CD4-positive, CD25-positive, alpha-beta regulatory T cell (primary cell): ENCODE results near the gene USP46. TPM values are rescaled to one million over a fixed set of nuclear protein-coding genes. Genes with fewer than 3 reads are reported as not detected.

ENCODE experiments used
- ATAC-seq, 2 donors: fragments of 150-1000 bp; cut with Tn5 transposase; one replicate each; pipeline ENCODE4 v1.10.0; 2021; ENCODE audit warnings: low read depth in 2 of 2, moderate number of reproducible peaks in 2 of 2, moderate library complexity in 1 of 2
- DNase-seq, 3 donors: peaks; one replicate each; pipeline versions ENCODE4 v3.0.0 to v3.0.0-alpha.2; 2012 to 2022; ENCODE audit warnings: mixed read lengths in 1 of 3
- H3K27ac ChIP-seq: one replicate; pipeline ENCODE4 v1.7.0; 2013; ENCODE audit warnings: mild to moderate bottlenecking, low read length; ENCODE audit not compliant: insufficient read depth, poor library complexity, severe bottlenecking
- H3K27me3 ChIP-seq: one replicate; pipeline ENCODE4 v1.7.0; 2013; ENCODE audit warnings: low read length; ENCODE audit not compliant: control insufficient read depth, insufficient read depth
- H3K36me3 ChIP-seq: one replicate; pipeline ENCODE4 v1.7.0; 2013; ENCODE audit warnings: mild to moderate bottlenecking, low read length, moderate library complexity; ENCODE audit not compliant: control insufficient read depth, insufficient read depth
- H3K4me1 ChIP-seq: 2 replicates; pipeline ENCODE4 v1.7.0; 2013; ENCODE audit warnings: mild to moderate bottlenecking, low read length; ENCODE audit not compliant: insufficient read depth, control insufficient read depth, poor library complexity, severe bottlenecking
- H3K4me3 ChIP-seq: one replicate; pipeline ENCODE4 v1.7.0; 2013; ENCODE audit warnings: low read depth, mild to moderate bottlenecking, low read length, moderate library complexity
- H3K9me3 ChIP-seq, 2 experiments: 1 replicate in 1 of 2; 2 replicates in 1 of 2; pipeline ENCODE4 v1.7.0; 2013; ENCODE audit warnings: low read length in 2 of 2, mild to moderate bottlenecking in 1 of 2, moderate library complexity in 1 of 2; ENCODE audit not compliant: control insufficient read depth in 2 of 2
- H3K27ac Mint-ChIP-seq, 3 donors: one replicate each; pipeline ENCODE4 v1.8.0; 2020 to 2022; ENCODE audit warnings: mild to moderate bottlenecking in 3 of 3, mixed read lengths in 3 of 3, moderate library complexity in 2 of 3
- H3K27me3 Mint-ChIP-seq: one replicate; pipeline ENCODE4 v1.8.0; 2022; ENCODE audit warnings: mild to moderate bottlenecking, mixed read lengths
- H3K36me3 Mint-ChIP-seq: one replicate; pipeline ENCODE4 v1.8.0; 2020; ENCODE audit warnings: mixed read lengths
- H3K4me1 Mint-ChIP-seq, 4 donors: one replicate each; pipeline ENCODE4 v1.8.0; 2020 to 2022; ENCODE audit warnings: mixed read lengths in 4 of 4, mild to moderate bottlenecking in 1 of 4
- H3K4me3 Mint-ChIP-seq, 4 donors: one replicate each; pipeline ENCODE4 v1.8.0; 2020 to 2022; ENCODE audit warnings: mild to moderate bottlenecking in 4 of 4, mixed read lengths in 4 of 4, moderate library complexity in 3 of 4
- H3K9me3 Mint-ChIP-seq, 7 donors: one replicate each; pipeline ENCODE4 v1.8.0; 2020 to 2022; ENCODE audit warnings: mixed read lengths in 7 of 7, mild to moderate bottlenecking in 3 of 7, moderate library complexity in 2 of 7
- polyA plus RNA-seq, 4 donors: library from polyadenylated mRNA; unstranded; fragments of 300-500 nt; fragmentation: Illumina TruSeq; gene quantifications; one replicate each; pipeline ENCODE4 v1.2.3, GENCODE V29; 2021
- total RNA-seq: library from RNA; stranded (reverse); gene quantifications from one replicate; pipeline ENCODE4 v1.2.3, GENCODE V29; 2022

USP46 gene
- total and polyA plus RNA-seq, 5 donors from 2014 or later: 0.32 to 9.6 (median 1.7) TPM

GRCh38 chr4:52641854-52642563, 17.1 kb downstream of the USP46 start:
- H3K27ac Mint-ChIP-seq: no peak overlapping the region
- H3K4me3 Mint-ChIP-seq: no peak overlapping the region
- peaks cover 0 to 5% (median 5%) of the 10 kb centered on the region in 4 donors for H3K4me1 Mint-ChIP-seq
- ATAC-seq: no peak
- H3K27ac ChIP-seq: no peak overlapping the region
- no peaks in the 10 kb centered on the region for H3K4me1 ChIP-seq
- no peak overlapping the region for H3K4me3 ChIP-seq
- peak in 1 of 3 donors; percentile 25 for DNase-seq
- no peaks in the 10 kb centered on the region for H3K36me3 Mint-ChIP-seq
- H3K27me3 ChIP-seq: no peaks in the 10 kb centered on the region
- H3K9me3 ChIP-seq: no peaks in the 10 kb centered on the region
- peaks cover 9% of the 10 kb centered on the region for H3K27me3 Mint-ChIP-seq
- H3K36me3 ChIP-seq: no peaks in the 10 kb centered on the region
- peaks cover 0 to 5% (median 0%) of the 10 kb centered on the region in 7 donors for H3K9me3 Mint-ChIP-seq

GRCh38 chr4:52640808-52641565, 18.1 kb downstream of the USP46 start:
- no peak overlapping the region for H3K27ac ChIP-seq
- H3K9me3 ChIP-seq: no peaks in the 10 kb centered on the region
- Mint-ChIP-seq H3K36me3 (no peaks in the 10 kb centered on the region), H3K27ac (no peak overlapping the region), H3K27me3 (peaks cover 9% of the 10 kb centered on the region), H3K9me3 (peaks cover 0 to 5% (median 0%) of the 10 kb centered on the region in 7 donors), H3K4me3 (no peak overlapping the region), H3K4me1 (peaks cover 0 to 5% (median 5%) of the 10 kb centered on the region in 4 donors)
- no peak overlapping the region for H3K4me3 ChIP-seq
- no peaks in the 10 kb centered on the region for H3K27me3 ChIP-seq
- DNase-seq: no peak
- no peaks in the 10 kb centered on the region for H3K36me3 ChIP-seq
- no peaks in the 10 kb centered on the region for H3K4me1 ChIP-seq
- ATAC-seq: no peak

GRCh38 chr4:52638717-52639116, 20.4 kb downstream of the USP46 start:
- no peak overlapping the region for H3K27ac Mint-ChIP-seq
- no peak for DNase-seq
- H3K4me1 Mint-ChIP-seq: peaks cover 0 to 5% (median 2%) of the 10 kb centered on the region in 4 donors
- H3K36me3 ChIP-seq: no peaks in the 10 kb centered on the region
- peaks cover 9% of the 10 kb centered on the region for H3K27me3 Mint-ChIP-seq
- no peak overlapping the region for H3K4me3 Mint-ChIP-seq
- no peaks in the 10 kb centered on the region for H3K9me3 ChIP-seq
- ATAC-seq: no peak
- H3K36me3 Mint-ChIP-seq: no peaks in the 10 kb centered on the region
- no peak overlapping the region for H3K27ac ChIP-seq
- H3K4me1 ChIP-seq: no peaks in the 10 kb centered on the region
- peaks cover 0 to 5% (median 0%) of the 10 kb centered on the region in 7 donors for H3K9me3 Mint-ChIP-seq
- H3K4me3 ChIP-seq: no peak overlapping the region
- no peaks in the 10 kb centered on the region for H3K27me3 ChIP-seq

GRCh38 chr4:52637116-52637515, 22.0 kb downstream of the USP46 start:
- Histone ChIP-seq H3K4me1 (no peaks in the 10 kb centered on the region), H3K36me3 (no peaks in the 10 kb centered on the region), H3K27me3 (no peaks in the 10 kb centered on the region), H3K4me3 (no peak overlapping the region), H3K27ac (no peak overlapping the region), H3K9me3 (no peaks in the 10 kb centered on the region)
- peaks cover 0 to 4% (median under 1%) of the 10 kb centered on the region in 4 donors for H3K4me1 Mint-ChIP-seq
- no peak overlapping the region for H3K4me3 Mint-ChIP-seq
- peaks cover 9% of the 10 kb centered on the region for H3K27me3 Mint-ChIP-seq
- H3K27ac Mint-ChIP-seq: no peak overlapping the region
- ATAC-seq (no peak), DNase-seq (no peak)
- no peaks in the 10 kb centered on the region for H3K36me3 Mint-ChIP-seq
- H3K9me3 Mint-ChIP-seq: peaks cover 0 to 5% (median 0%) of the 10 kb centered on the region in 7 donors

- no peaks in the 10 kb centered on the region for H3K4me1 ChIP-seq
- DNase-seq (no peak), ATAC-seq (no peak)
- H3K27ac Mint-ChIP-seq: no peak overlapping the region
- H3K4me1 Mint-ChIP-seq: no peaks in the 10 kb centered on the region
- H3K9me3 Mint-ChIP-seq: peaks cover 0 to 5% (median 0%) of the 10 kb centered on the region in 7 donors
- H3K27me3 Mint-ChIP-seq: peaks cover 9% of the 10 kb centered on the region
- no peaks in the 10 kb centered on the region for H3K36me3 Mint-ChIP-seq
- H3K4me3 ChIP-seq: no peak overlapping the region
- no peaks in the 10 kb centered on the region for H3K9me3 ChIP-seq
- H3K27me3 ChIP-seq: no peaks in the 10 kb centered on the region
- no peak overlapping the region for H3K27ac ChIP-seq
- no peak overlapping the region for H3K4me3 Mint-ChIP-seq
- H3K36me3 ChIP-seq: no peaks in the 10 kb centered on the region
Observed at GRCh38 chr4:52635560-52635959, 23.5 kb downstream of the USP46 start.

- H3K27me3 ChIP-seq: no peaks in the 10 kb centered on the region
- H3K27me3 Mint-ChIP-seq: peaks cover 7% of the 10 kb centered on the region
- peaks cover 0 to 5% (median 0%) of the 10 kb centered on the region in 7 donors for H3K9me3 Mint-ChIP-seq
- H3K27ac ChIP-seq: no peak overlapping the region
- H3K4me3 Mint-ChIP-seq: no peak overlapping the region
- no peak overlapping the region for H3K4me3 ChIP-seq
- DNase-seq (no peak), ATAC-seq (no peak)
- no peaks in the 10 kb centered on the region for H3K36me3 Mint-ChIP-seq
- no peak overlapping the region for H3K27ac Mint-ChIP-seq
- H3K9me3 ChIP-seq: no peaks in the 10 kb centered on the region
- no peaks in the 10 kb centered on the region for H3K4me1 ChIP-seq
- H3K36me3 ChIP-seq: no peaks in the 10 kb centered on the region
- H3K4me1 Mint-ChIP-seq: no peaks in the 10 kb centered on the region
Observed at GRCh38 chr4:52635130-52635529, 24.0 kb downstream of the USP46 start.

- no peak overlapping the region for H3K27ac ChIP-seq
- Mint-ChIP-seq H3K4me3 (peak overlapping the region in 1 of 4 donors; percentile 58), H3K36me3 (no peaks in the 10 kb centered on the region), H3K9me3 (peaks cover 0 to 5% (median 2%) of the 10 kb centered on the region in 7 donors), H3K27ac (no peak overlapping the region), H3K27me3 (peaks cover under 1% of the 10 kb centered on the region), H3K4me1 (no peaks in the 10 kb centered on the region)
- H3K9me3 ChIP-seq: no peaks in the 10 kb centered on the region
- no peak overlapping the region for H3K4me3 ChIP-seq
- no peaks in the 10 kb centered on the region for H3K36me3 ChIP-seq
- no peaks in the 10 kb centered on the region for H3K27me3 ChIP-seq
- DNase-seq (no peak), ATAC-seq (no peak)
- no peaks in the 10 kb centered on the region for H3K4me1 ChIP-seq
Observed at GRCh38 chr4:52633846-52634245, 25.3 kb downstream of the USP46 start.
